ENCODE measurements around the gene CCT5. TPM values are rescaled to one million over a fixed set of nuclear protein-coding genes. Genes with fewer than 3 reads are reported as not detected.

The CCT5 gene
- total and polyA plus RNA-seq, 10 of the 15 experiments (the other 5 are each of a cell fraction or from before 2014, with no cell fraction given): 376 to 637 (median 543) TPM

DNA sequence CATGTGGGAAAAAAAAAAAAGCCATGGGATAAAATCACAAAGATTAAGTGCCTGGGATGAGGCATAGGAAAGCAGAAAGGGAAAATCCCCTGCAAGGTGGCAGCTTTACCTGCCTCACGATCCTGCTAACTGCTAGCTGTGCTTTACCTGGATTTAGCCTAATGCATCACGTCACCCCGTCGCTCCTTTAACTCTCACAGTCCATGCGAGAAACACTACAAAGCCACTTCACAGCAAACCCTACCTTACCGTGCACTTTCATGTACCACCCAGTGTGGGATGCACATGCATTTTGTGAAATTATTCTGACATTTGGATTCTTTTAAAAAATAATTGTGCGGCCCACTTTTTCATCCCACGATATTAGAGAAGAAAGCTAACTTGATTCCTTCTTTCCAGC, 31.4 kb upstream of the CCT5 start (continued):
- TF ChIP-seq, protein P1, sequence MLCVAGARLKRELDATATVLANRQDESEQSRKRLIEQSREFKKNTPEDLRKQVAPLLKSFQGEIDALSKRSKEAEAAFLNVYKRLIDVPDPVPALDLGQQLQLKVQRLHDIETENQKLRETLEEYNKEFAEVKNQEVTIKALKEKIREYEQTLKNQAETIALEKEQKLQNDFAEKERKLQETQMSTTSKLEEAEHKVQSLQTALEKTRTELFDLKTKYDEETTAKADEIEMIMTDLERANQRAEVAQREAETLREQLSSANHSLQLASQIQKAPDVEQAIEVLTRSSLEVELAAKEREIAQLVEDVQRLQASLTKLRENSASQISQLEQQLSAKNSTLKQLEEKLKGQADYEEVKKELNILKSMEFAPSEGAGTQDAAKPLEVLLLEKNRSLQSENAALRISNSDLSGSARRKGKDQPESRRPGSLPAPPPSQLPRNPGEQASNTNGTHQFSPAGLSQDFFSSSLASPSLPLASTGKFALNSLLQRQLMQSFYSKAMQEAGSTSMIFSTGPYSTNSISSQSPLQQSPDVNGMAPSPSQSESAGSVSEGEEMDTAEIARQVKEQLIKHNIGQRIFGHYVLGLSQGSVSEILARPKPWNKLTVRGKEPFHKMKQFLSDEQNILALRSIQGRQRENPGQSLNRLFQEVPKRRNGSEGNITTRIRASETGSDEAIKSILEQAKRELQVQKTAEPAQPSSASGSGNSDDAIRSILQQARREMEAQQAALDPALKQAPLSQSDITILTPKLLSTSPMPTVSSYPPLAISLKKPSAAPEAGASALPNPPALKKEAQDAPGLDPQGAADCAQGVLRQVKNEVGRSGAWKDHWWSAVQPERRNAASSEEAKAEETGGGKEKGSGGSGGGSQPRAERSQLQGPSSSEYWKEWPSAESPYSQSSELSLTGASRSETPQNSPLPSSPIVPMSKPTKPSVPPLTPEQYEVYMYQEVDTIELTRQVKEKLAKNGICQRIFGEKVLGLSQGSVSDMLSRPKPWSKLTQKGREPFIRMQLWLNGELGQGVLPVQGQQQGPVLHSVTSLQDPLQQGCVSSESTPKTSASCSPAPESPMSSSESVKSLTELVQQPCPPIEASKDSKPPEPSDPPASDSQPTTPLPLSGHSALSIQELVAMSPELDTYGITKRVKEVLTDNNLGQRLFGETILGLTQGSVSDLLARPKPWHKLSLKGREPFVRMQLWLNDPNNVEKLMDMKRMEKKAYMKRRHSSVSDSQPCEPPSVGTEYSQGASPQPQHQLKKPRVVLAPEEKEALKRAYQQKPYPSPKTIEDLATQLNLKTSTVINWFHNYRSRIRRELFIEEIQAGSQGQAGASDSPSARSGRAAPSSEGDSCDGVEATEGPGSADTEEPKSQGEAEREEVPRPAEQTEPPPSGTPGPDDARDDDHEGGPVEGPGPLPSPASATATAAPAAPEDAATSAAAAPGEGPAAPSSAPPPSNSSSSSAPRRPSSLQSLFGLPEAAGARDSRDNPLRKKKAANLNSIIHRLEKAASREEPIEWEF (IDR thresholded peaks at IDR 0.05; ENCODE audit: insufficient replicate concordance, low read depth, low read length): no peak

DNA sequence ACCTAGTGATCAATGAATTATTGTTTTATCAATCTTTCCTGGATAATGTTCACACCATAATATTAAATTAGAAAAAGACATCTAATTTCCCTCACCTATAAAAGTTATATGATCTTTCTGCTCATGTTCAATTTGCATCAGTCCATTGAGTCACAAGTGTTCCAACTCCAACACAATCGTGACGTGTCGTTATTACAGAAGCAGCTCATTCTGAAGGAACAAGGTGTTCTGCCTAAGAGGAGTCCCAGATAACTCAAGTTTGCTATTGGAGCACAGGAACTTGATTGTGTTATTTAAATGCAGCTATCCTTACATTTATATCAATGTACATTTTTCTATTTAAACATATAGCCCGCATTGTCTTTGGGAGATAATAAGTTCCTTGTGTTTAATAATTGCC, 31.0 kb upstream of the CCT5 start:
- ChIA-PET RAD21 (ENCODE audit: unreplicated experiment) (no interaction called here), SMC1A (ENCODE audit: uncharacterized antibody, unreplicated experiment) (no interaction called here), CTCF (no interaction called here), POLR2A (no interaction called here)
- intact Hi-C loops (cut with micrococcal nuclease; ENCODE audit: unreplicated experiment) (no loop called here), in situ Hi-C loops (cut with MboI) (no loop called here)
- TF ChIP-seq, protein P2, sequence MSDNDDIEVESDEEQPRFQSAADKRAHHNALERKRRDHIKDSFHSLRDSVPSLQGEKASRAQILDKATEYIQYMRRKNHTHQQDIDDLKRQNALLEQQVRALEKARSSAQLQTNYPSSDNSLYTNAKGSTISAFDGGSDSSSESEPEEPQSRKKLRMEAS (IDR thresholded peaks at IDR 0.05; ENCODE audit: low read depth, low read length): no peak
- TF ChIP-seq MTA3 (IDR thresholded peaks at IDR 0.05; ENCODE audit: borderline replicate concordance, low read length) (no peak), BRCA1 (IDR thresholded peaks at IDR 0.05; ENCODE audit: low read depth, low read length) (no peak)
- TF ChIP-seq, protein P3, sequence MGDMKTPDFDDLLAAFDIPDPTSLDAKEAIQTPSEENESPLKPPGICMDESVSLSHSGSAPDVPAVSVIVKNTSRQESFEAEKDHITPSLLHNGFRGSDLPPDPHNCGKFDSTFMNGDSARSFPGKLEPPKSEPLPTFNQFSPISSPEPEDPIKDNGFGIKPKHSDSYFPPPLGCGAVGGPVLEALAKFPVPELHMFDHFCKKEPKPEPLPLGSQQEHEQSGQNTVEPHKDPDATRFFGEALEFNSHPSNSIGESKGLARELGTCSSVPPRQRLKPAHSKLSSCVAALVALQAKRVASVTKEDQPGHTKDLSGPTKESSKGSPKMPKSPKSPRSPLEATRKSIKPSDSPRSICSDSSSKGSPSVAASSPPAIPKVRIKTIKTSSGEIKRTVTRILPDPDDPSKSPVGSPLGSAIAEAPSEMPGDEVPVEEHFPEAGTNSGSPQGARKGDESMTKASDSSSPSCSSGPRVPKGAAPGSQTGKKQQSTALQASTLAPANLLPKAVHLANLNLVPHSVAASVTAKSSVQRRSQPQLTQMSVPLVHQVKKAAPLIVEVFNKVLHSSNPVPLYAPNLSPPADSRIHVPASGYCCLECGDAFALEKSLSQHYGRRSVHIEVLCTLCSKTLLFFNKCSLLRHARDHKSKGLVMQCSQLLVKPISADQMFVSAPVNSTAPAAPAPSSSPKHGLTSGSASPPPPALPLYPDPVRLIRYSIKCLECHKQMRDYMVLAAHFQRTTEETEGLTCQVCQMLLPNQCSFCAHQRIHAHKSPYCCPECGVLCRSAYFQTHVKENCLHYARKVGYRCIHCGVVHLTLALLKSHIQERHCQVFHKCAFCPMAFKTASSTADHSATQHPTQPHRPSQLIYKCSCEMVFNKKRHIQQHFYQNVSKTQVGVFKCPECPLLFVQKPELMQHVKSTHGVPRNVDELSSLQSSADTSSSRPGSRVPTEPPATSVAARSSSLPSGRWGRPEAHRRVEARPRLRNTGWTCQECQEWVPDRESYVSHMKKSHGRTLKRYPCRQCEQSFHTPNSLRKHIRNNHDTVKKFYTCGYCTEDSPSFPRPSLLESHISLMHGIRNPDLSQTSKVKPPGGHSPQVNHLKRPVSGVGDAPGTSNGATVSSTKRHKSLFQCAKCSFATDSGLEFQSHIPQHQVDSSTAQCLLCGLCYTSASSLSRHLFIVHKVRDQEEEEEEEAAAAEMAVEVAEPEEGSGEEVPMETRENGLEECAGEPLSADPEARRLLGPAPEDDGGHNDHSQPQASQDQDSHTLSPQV (IDR thresholded peaks at IDR 0.05): no peak
- TF ChIP-seq, protein P4, sequence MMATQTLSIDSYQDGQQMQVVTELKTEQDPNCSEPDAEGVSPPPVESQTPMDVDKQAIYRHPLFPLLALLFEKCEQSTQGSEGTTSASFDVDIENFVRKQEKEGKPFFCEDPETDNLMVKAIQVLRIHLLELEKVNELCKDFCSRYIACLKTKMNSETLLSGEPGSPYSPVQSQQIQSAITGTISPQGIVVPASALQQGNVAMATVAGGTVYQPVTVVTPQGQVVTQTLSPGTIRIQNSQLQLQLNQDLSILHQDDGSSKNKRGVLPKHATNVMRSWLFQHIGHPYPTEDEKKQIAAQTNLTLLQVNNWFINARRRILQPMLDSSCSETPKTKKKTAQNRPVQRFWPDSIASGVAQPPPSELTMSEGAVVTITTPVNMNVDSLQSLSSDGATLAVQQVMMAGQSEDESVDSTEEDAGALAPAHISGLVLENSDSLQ (IDR thresholded peaks at IDR 0.05): no peak
- H3K4me1 ChIP-seq (ENCODE audit: control insufficient read depth, insufficient read depth, low read length): no peaks in the 10 kb centered on the region
- no peak overlapping the region for H2AFZ ChIP-seq (ENCODE audit: control insufficient read depth, low read depth, low read length)
- H3K36me3 ChIP-seq (ENCODE audit: control insufficient read depth in 2 of 2, insufficient read depth in 2 of 2, low read length in 1 of 2): no peaks in the 10 kb centered on the region; a peak in 1 of 4 replicates
- no peaks in the 10 kb centered on the region; the same call in 1 of the 2 replicates for H4K20me1 ChIP-seq (ENCODE audit: control insufficient read depth, insufficient read depth)
- BruUV-seq (replicated peaks): no TSS peak
- 97% methylated on average over 4 of the region's 4 CpGs for WGBS (ENCODE audit: insufficient coverage, insufficient replicate concordance, low lambda C conversion rate, missing lambda C conversion rate)
- H3K9me3 ChIP-seq (replicated peaks; ENCODE audit: control insufficient read depth, insufficient read depth, low read length): no peaks in the 10 kb centered on the region; the same call in 2 of the 3 replicates
- no peak overlapping the region for H3K4me3 ChIP-seq
- no peak for FAIRE-seq
- H3K27ac ChIP-seq (ENCODE audit: control insufficient read depth, insufficient read depth): no peak overlapping the region
- no peaks in the 10 kb centered on the region for H3K27me3 ChIP-seq (replicated peaks in 1 of 2; ENCODE audit: control insufficient read depth in 2 of 2, insufficient read depth in 2 of 2, low read length in 1 of 2)
- ATAC-seq: no peak
- H3K9ac ChIP-seq (ENCODE audit: control insufficient read depth, insufficient read depth, low read length): no peak overlapping the region
- no peaks in the 10 kb centered on the region for H3K79me2 ChIP-seq (ENCODE audit: control insufficient read depth, insufficient read depth, low read length)
- no peak overlapping the region for H3K4me2 ChIP-seq (ENCODE audit: control insufficient read depth, insufficient read depth)
- DNase-seq (ENCODE audit: low read depth, low spot score): no peak

All from GM12878 (cell line).